GM18511 (cell line): ENCODE measurements around the gene SH2B3.
"Not testable (repeated sequence)": the region's sequence is repeated elsewhere in the genome, so short reads cannot be mapped to it uniquely, and the experiment has no call there.

Experiments
- ATAC-seq: cut with Tn5 transposase; IDR thresholded peaks from one replicate; pipeline ENCODE4 v1.9.1; 2021; ENCODE audit warnings: mild to moderate bottlenecking, moderate library complexity; ENCODE audit not compliant: unreplicated experiment

SH2B3 gene

DNA sequence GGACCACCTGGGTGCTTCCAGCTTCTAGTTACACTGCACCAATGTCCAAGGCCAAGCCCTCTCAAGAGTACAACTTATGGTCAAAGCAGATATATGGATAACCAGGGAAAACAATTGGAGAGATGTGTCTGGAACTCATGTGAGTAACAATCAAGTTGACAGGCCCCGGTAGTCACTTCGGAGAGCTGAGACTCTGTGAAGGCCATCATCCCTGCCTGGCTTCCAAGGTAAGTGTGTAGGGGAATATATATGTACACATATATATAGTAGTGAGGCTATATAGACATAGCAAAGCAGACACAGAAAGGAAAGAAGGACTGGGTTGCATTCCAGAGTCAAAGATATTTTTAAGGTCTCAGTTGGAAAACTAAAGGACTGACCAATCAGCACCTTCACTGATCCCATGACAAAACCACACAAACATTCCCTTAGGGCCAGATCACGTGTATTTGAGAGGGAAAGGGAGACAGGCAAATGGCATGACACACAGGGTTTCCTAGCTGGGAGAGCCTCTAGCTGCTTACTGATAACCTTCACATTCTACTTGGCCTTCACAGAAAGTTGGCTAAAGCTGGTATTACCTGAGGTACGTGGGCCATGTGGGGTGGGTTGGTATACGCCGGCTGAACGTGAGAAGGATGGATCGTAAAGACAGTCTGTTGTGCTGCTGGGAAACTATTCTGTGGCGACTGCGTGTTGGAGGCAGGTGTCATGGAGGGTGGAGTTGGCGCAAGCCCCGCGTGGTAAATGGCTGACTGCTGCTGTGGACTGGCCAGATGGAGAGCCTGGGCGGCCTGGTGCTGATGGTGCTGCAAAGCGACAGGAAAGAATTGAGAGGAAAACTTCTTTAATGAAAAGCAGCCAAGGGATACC lies 50.0 kb downstream of the SH2B3 start:
- no peak for ATAC-seq

GRCh38 chr12:111457071-111457470 lies 51.3 kb downstream of the SH2B3 start:
- ATAC-seq = no peak

GRCh38 chr12:111457577-111457976 lies 51.9 kb downstream of the SH2B3 start:
- no peak for ATAC-seq

GRCh38 chr12:111458546-111459172 lies 52.9 kb downstream of the SH2B3 start:
- no peak for ATAC-seq

GRCh38 chr12:111460111-111460510 lies 54.4 kb downstream of the SH2B3 start:
- ATAC-seq = not testable (repeated sequence)

DNA sequence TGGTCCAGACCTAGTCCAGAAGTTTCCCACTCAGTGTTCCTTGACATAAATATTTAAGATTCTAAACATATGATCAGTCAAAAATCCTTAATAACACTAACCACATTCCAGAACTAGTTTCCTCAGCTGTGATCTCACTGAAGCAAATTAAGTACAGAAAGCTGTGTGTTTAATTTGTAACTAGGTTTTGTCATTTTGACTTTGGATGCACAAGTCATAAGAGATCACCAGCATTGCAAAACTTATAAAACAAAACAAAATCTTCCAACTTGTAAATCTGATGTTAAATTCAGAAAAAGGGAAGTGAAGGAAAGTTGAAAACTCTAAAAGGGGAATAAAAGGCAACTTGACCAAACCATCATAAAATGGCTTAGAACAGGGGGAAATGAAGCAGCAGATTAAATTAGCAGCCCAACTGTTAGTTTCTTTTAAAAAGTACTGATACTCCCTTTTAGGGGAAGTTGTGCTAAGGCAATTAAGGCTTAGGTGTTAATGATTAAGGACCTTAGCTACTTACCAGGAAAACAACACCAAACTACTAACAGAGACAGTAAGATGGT lies 56.6 kb downstream of the SH2B3 start:
- no peak for ATAC-seq

DNA sequence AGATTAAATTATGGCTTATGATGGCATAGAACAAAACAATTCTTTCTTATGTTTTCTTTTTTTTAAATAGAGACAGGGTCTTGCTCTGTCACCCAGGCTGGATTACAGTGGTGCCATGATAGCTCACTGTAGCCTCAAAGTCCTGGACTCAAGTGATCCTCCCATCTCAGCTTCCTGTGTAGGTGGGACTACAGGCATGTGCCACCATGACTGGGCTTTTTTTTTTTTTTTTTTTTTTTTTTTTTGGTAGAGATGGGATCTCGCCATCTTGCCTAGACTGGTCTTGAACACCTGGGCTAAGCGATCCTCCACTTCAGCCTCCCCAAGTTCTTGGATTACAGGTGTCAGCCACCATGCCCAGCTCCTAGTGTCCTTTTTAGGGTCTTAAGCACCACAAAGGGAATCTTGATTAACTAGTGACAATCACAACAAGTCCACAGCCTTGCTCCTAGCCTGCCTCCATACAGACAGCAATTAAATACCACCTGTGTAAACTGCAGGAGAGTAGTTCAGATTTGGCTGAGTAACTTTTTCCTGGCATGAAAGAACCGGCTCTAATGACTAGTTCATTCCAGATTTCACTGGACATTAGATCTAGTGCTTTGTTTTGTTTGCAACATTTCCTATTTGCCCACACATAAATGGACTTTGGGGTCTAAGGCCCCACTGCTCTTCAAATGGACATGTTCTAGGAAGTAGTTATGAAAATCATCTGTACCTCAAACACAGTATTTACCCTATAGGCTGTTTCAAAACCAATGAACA lies 61.6 kb downstream of the SH2B3 start:
- no peak for ATAC-seq

GRCh38 chr12:111467857-111468241 lies 62.1 kb downstream of the SH2B3 start:
- ATAC-seq = no peak

GRCh38 chr12:111469401-111469800 lies 63.7 kb downstream of the SH2B3 start:
- ATAC-seq = no peak

GRCh38 chr12:111471236-111471635 lies 65.5 kb downstream of the SH2B3 start:
- no peak for ATAC-seq

DNA sequence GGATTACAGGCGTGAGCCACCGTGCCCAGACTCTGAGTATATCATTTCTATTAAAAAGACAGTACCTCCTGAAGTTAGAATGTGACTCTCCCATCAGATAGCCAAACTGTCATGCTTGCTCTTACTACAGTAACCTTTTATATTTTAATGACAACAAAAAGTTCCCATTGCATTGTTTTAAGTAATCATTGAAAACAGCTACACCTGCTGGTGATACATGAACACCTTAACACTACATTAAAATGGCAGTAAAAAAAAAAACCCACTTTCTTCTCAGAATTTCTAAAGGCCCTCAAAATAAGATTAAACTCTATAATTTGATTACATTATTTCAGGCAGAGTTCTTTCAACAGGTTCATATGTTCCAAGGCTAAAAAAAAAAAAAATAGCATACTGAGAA lies 76.7 kb downstream of the SH2B3 start:
- ATAC-seq = no peak

DNA sequence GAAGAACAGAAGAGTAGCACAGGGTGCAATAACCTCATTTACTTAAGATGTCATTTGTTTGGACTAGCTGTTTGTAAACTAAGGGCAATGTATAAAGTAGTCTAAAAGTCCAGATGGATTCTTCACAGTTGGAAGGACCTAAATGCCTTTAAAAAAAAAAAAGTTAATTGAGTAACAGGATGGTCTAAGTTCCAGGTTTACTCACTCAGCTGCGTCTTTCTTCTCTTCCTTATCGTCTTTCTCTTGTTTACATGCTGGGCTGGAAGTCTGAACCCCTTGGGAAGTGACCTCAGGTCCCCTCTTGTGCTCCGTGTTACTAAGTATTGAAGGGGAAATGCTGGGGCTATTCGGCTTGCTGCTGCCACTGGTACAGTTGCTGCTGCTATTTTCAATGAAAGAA lies 82.5 kb downstream of the SH2B3 start:
- no peak for ATAC-seq

GRCh38 chr12:111488798-111489197 lies 83.1 kb downstream of the SH2B3 start:
- ATAC-seq = no peak

DNA sequence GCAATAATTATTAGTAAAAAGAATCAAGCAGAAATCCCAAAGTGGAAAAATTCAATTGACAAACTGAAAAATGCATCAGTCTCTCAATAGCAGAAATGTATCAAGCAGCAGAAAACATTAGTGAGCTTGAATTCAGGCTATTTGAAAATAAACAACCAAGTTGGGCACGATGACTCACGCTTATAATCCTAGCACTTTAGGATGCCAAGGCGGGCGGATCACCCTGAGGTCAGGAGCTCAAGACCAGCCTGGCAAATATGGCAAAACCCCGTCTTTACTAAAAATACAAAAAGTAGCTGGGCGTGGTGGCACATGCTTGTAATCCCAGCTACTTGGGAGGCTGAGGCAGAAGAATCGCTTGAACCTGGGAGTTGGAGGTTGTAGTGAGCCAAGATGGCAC lies 87.3 kb downstream of the SH2B3 start:
- ATAC-seq = not testable (repeated sequence)

GRCh38 chr12:111494676-111495075 lies 89.0 kb downstream of the SH2B3 start:
- no peak for ATAC-seq
